HepG2 (cell line): ENCODE measurements around the gene SERINC2. TPM values are rescaled to one million over a fixed set of nuclear protein-coding genes. Genes with fewer than 3 reads are reported as not detected.
A peak's percentile ranks its signal among the peaks of the same experiment; 100 is the strongest.

Source experiments
- ARNT ChIP-seq: fragments of 450-650 bp; IDR thresholded peaks from 2 replicates; pipeline ENCODE4 v1.6.1; 2017
- CBX1 ChIP-seq: IDR thresholded peaks from one replicate; pipeline ENCODE4 v1.6.1; 2016; ENCODE audit warnings: antibody characterized with exemption, low read depth
- DR1 ChIP-seq: sonication (generic); formaldehyde crosslinking; IDR thresholded peaks from 2 replicates; pipeline ENCODE4 v1.8.0; 2021; ENCODE audit warnings: mild to moderate bottlenecking, missing genetic modification reagents, inconsistent platforms
- GPBP1L1 ChIP-seq: sonication (generic); formaldehyde crosslinking; IDR thresholded peaks from 2 replicates; pipeline ENCODE4 v1.5.0; 2020; ENCODE audit warnings: mild to moderate bottlenecking, missing genetic modification reagents
- GRHL1 ChIP-seq: sonication (generic); formaldehyde crosslinking; conservative IDR thresholded peaks from 2 replicates; pipeline ENCODE4 v1.8.0; 2022; ENCODE audit warnings: missing genetic modification reagents
- HNRNPL ChIP-seq: fragments of 200-400 bp; formaldehyde crosslinking; IDR thresholded peaks from 2 replicates; pipeline ENCODE4 v1.6.1; 2017; ENCODE audit warnings: mild to moderate bottlenecking, low read depth, low read length
- IKZF4 ChIP-seq: sonication (generic); formaldehyde crosslinking; IDR thresholded peaks from 2 replicates; pipeline ENCODE4 v1.5.1; 2020; ENCODE audit warnings: borderline replicate concordance, mild to moderate bottlenecking, low read depth, missing genetic modification reagents; ENCODE audit errors: not compliant biosample characterization
- KDM3A ChIP-seq: IDR thresholded peaks from 2 replicates; pipeline ENCODE4 v1.6.1; 2018; ENCODE audit warnings: low read depth, missing compliant biosample characterization
- KDM6A ChIP-seq: IDR thresholded peaks from 2 replicates; pipeline ENCODE4 v1.6.1; 2016; ENCODE audit warnings: low read depth
- MTF2 ChIP-seq: sonication (generic); formaldehyde crosslinking; IDR thresholded peaks from 2 replicates; pipeline ENCODE4 v1.5.0; 2020; ENCODE audit warnings: missing genetic modification reagents, borderline replicate concordance
- NONO ChIP-seq, 2 experiments: fragments of 450-650 bp in 1 of 2; sonication (generic) in 1 of 2; formaldehyde crosslinking in 1 of 2; IDR thresholded peaks in 1 of 2; conservative IDR thresholded peaks in 1 of 2; 2 replicates each; pipeline versions ENCODE4 v1.6.1 to v1.8.0; 2017 to 2022; ENCODE audit warnings: mild to moderate bottlenecking in 1 of 2, missing genetic modification reagents in 1 of 2, moderate library complexity in 1 of 2
- RBFOX2 ChIP-seq: fragments of 200-400 bp; formaldehyde crosslinking; IDR thresholded peaks from 2 replicates; pipeline ENCODE4 v1.6.1; 2017; ENCODE audit warnings: low read depth, mild to moderate bottlenecking, low read length
- SOX6 ChIP-seq, 2 experiments: fragments of 450-650 bp in 1 of 2; sonication (generic) in 1 of 2; formaldehyde crosslinking in 1 of 2; IDR thresholded peaks; 2 replicates each; pipeline versions ENCODE4 v1.4.0 to v1.6.1; 2017 to 2020; ENCODE audit warnings: antibody characterized with exemption in 1 of 2, mild to moderate bottlenecking in 1 of 2, missing genetic modification reagents in 1 of 2
- SP5 ChIP-seq: IDR thresholded peaks from 2 replicates; pipeline ENCODE4 v1.6.1; 2016; ENCODE audit warnings: low read depth, borderline replicate concordance
- SRY ChIP-seq: sonication (generic); formaldehyde crosslinking; IDR thresholded peaks from 2 replicates; pipeline ENCODE4 v1.8.0; 2022; ENCODE audit warnings: mild to moderate bottlenecking, missing genetic modification reagents
- TMF1 ChIP-seq: sonication (generic); formaldehyde crosslinking; IDR thresholded peaks from 2 replicates; pipeline ENCODE4 v1.8.1; 2022; ENCODE audit warnings: low read depth, missing genetic modification reagents
- ZBTB44 ChIP-seq: sonication (generic); formaldehyde crosslinking; IDR thresholded peaks from 2 replicates; pipeline ENCODE4 v1.4.0; 2020; ENCODE audit warnings: missing genetic modification reagents
- ZNF17 ChIP-seq: sonication (generic); formaldehyde crosslinking; IDR thresholded peaks from 2 replicates; pipeline ENCODE4 v1.5.0; 2020; ENCODE audit warnings: mild to moderate bottlenecking, missing genetic modification reagents
- ZNF484 ChIP-seq: sonication (generic); formaldehyde crosslinking; IDR thresholded peaks from 2 replicates; pipeline ENCODE4 v1.5.1; 2020; ENCODE audit warnings: mild to moderate bottlenecking, low read depth, missing genetic modification reagents, borderline replicate concordance
- ZNF552 ChIP-seq: sonication (generic); formaldehyde crosslinking; IDR thresholded peaks from 2 replicates; pipeline ENCODE4 v1.9.0; 2022; ENCODE audit warnings: missing genetic modification reagents, mild to moderate bottlenecking, borderline replicate concordance
- ZNF644 ChIP-seq: IDR thresholded peaks from 2 replicates; pipeline ENCODE4 v1.6.1; 2016; ENCODE audit warnings: low read depth
- ZSCAN29 ChIP-seq: sonication (generic); formaldehyde crosslinking; conservative IDR thresholded peaks from 2 replicates; pipeline ENCODE4 v1.4.0; 2020; ENCODE audit warnings: mild to moderate bottlenecking, missing genetic modification reagents
- ZSCAN5A ChIP-seq: sonication (generic); formaldehyde crosslinking; IDR thresholded peaks from 2 replicates; pipeline ENCODE4 v1.8.0; 2022; ENCODE audit warnings: mild to moderate bottlenecking, missing genetic modification reagents, borderline replicate concordance
- polyA plus RNA-seq, 8 experiments: library from polyadenylated mRNA; depleted of rRNA in 3 of 8; stranded (reverse) in 7 of 8; unstranded in 1 of 8; fragments of >200 nt; fragmentation: Illumina TruSeq in 4 of 8; extraction: Trizol in 4 of 8; gene quantifications; 2 replicates each; pipeline versions ENCODE4 v1.2.1 to v1.2.3, GENCODE V29; 2011 to 2016; ENCODE audit warnings: low read depth in 4 of 8, missing spikeins in 1 of 8, mixed read lengths in 1 of 8; ENCODE audit not compliant: insufficient read depth in 1 of 8
- total RNA-seq, 5 experiments: library from RNA; depleted of rRNA; stranded (reverse); fragments of >200 nt; fragmentation: Illumina TruSeq; extraction: Trizol; gene quantifications; 2 replicates each; pipeline ENCODE4 v1.2.3, GENCODE V29; 2016; ENCODE audit warnings: low read depth in 1 of 5

SERINC2 gene
- total and polyA plus RNA-seq, 2 of the 13 experiments (the other 11 are each of a cell fraction or from before 2014, with no cell fraction given), result 4.8 to 126 TPM

GRCh38 chr1:31434101-31434871, 21.3 kb downstream of the SERINC2 start (continued):
- TF ChIP-seq DR1 (CRISPR knock-in tag) (no peak), KDM3A (CRISPR knock-in tag) (no peak), GPBP1L1 (no peak), GRHL1 (no peak), KDM6A (CRISPR knock-in tag) (peak; percentile 63; the same call in 1 of the 2 replicates), ZNF552 (CRISPR knock-in tag) (no peak), ZSCAN5A (CRISPR knock-in tag) (no peak), ZNF17 (CRISPR knock-in tag) (no peak), ZSCAN29 (CRISPR knock-in tag) (0 out of 2 replicates have a peak, but pooled peaks have one; percentile 33), ZNF644 (CRISPR knock-in tag) (no peak), SRY (CRISPR knock-in tag) (no peak), SP5 (CRISPR knock-in tag) (peak; percentile 70; the same call in 1 of the 2 replicates), CBX1 (no peak), ZBTB44 (CRISPR knock-in tag) (no peak), HNRNPL (peak; percentile 79; the same call in 1 of the 2 replicates), RBFOX2 (peak; percentile 69), TMF1 (CRISPR knock-in tag) (no peak), IKZF4 (CRISPR knock-in tag) (no peak), MTF2 (CRISPR knock-in tag) (no peak), NONO (IDR thresholded peaks at IDR 0.05) (no peak), NONO (CRISPR knock-in tag; conservative IDR thresholded peaks at IDR 0.05) (peak; percentile 87), ZNF484 (CRISPR knock-in tag) (no peak), SOX6 (IDR thresholded peaks at IDR 0.05) (no peak), SOX6 (CRISPR knock-in tag; IDR thresholded peaks at IDR 0.05) (peak; percentile 74), ARNT (no peak)
